ENCODE results near the gene ANKRD31.

Gene ANKRD31

GRCh38 chr5:75156585-75156984 lies 80.1 kb downstream of the ANKRD31 start:
- H3K27me3 ChIP-seq (ENCODE audit: insufficient read depth, low read length, poor library complexity, severe bottlenecking), result no peaks in the 10 kb centered on the region
- no peak overlapping the region for H3K4me2 ChIP-seq (ENCODE audit: low read depth, low read length, poor library complexity, severe bottlenecking)
- H3K9me3 ChIP-seq (ENCODE audit: insufficient read depth, low read depth, low read length), result peaks cover 22% of the 10 kb centered on the region
- H4K20me1 ChIP-seq (ENCODE audit: insufficient read depth, low read length, poor library complexity, severe bottlenecking), result no peaks in the 10 kb centered on the region
- H2AFZ ChIP-seq (ENCODE audit: low read length), result no peak overlapping the region
- H3F3A ChIP-seq (ENCODE audit: low read depth), result no peaks in the 10 kb centered on the region
- H3K4me3 ChIP-seq (ENCODE audit: low read length, poor library complexity, severe bottlenecking), result no peak overlapping the region
- H3K36me3 ChIP-seq (ENCODE audit: insufficient read depth, low read length), result no peaks in the 10 kb centered on the region
- TF ChIP-seq CTCF (conservative IDR thresholded peaks at IDR 0.05; ENCODE audit: low read length) (peak; percentile 56), EZH2phosphoT487 (IDR thresholded peaks at IDR 0.05; ENCODE audit: borderline replicate concordance) (no peak)
- no peaks in the 10 kb centered on the region for H3K79me2 ChIP-seq (ENCODE audit: insufficient read depth, low read length)
- H3K9me2 ChIP-seq (replicated peaks; ENCODE audit: low read depth, low read length), result no peaks in the 10 kb centered on the region
- H3K9ac ChIP-seq (ENCODE audit: low read depth, low read length, poor library complexity, severe bottlenecking), result no peak overlapping the region
- H3K4me1 ChIP-seq (ENCODE audit: insufficient read depth, low read length, poor library complexity, severe bottlenecking), result peaks cover 3% of the 10 kb centered on the region

GRCh38 chr5:75152860-75153259 lies 83.8 kb downstream of the ANKRD31 start:
- no peak for TF ChIP-seq EZH2phosphoT487 (IDR thresholded peaks at IDR 0.05; ENCODE audit: borderline replicate concordance)
- TF ChIP-seq CTCF (conservative IDR thresholded peaks at IDR 0.05; ENCODE audit: low read length), result no peak
- Histone ChIP-seq H3K27me3 (ENCODE audit: insufficient read depth, low read length, poor library complexity, severe bottlenecking) (no peaks in the 10 kb centered on the region), H3K79me2 (ENCODE audit: insufficient read depth, low read length) (no peaks in the 10 kb centered on the region), H3K9ac (ENCODE audit: low read depth, low read length, poor library complexity, severe bottlenecking) (no peak overlapping the region), H3K4me2 (ENCODE audit: low read depth, low read length, poor library complexity, severe bottlenecking) (no peak overlapping the region), H3K9me2 (replicated peaks; ENCODE audit: low read depth, low read length) (no peaks in the 10 kb centered on the region), H2AFZ (ENCODE audit: low read length) (no peak overlapping the region; the same call in 1 of the 2 replicates), H4K20me1 (ENCODE audit: insufficient read depth, low read length, poor library complexity, severe bottlenecking) (no peaks in the 10 kb centered on the region), H3K36me3 (ENCODE audit: insufficient read depth, low read length) (no peaks in the 10 kb centered on the region), H3F3A (ENCODE audit: low read depth) (peaks cover 11% of the 10 kb centered on the region), H3K9me3 (ENCODE audit: insufficient read depth, low read depth, low read length) (peaks cover 12% of the 10 kb centered on the region; the same call in 1 of the 2 replicates), H3K4me3 (ENCODE audit: low read length, poor library complexity, severe bottlenecking) (no peak overlapping the region), H3K4me1 (ENCODE audit: insufficient read depth, low read length, poor library complexity, severe bottlenecking) (peaks cover 25% of the 10 kb centered on the region)

GRCh38 chr5:75148051-75148450 lies 88.6 kb downstream of the ANKRD31 start:
- peaks cover 57% of the 10 kb centered on the region for H3K4me1 ChIP-seq (ENCODE audit: insufficient read depth, low read length, poor library complexity, severe bottlenecking)
- H3K79me2 ChIP-seq (ENCODE audit: insufficient read depth, low read length), result no peaks in the 10 kb centered on the region
- H4K20me1 ChIP-seq (ENCODE audit: insufficient read depth, low read length, poor library complexity, severe bottlenecking), result no peaks in the 10 kb centered on the region
- TF ChIP-seq CTCF (conservative IDR thresholded peaks at IDR 0.05; ENCODE audit: low read length), result no peak
- no peak for TF ChIP-seq EZH2phosphoT487 (IDR thresholded peaks at IDR 0.05; ENCODE audit: borderline replicate concordance)
- no peaks in the 10 kb centered on the region for H3K36me3 ChIP-seq (ENCODE audit: insufficient read depth, low read length)
- no peaks in the 10 kb centered on the region for H3K9me2 ChIP-seq (replicated peaks; ENCODE audit: low read depth, low read length)
- H3K9ac ChIP-seq (ENCODE audit: low read depth, low read length, poor library complexity, severe bottlenecking), result peak overlapping the region; percentile 68
- no peak overlapping the region for H2AFZ ChIP-seq (ENCODE audit: low read length)
- H3K4me3 ChIP-seq (ENCODE audit: low read length, poor library complexity, severe bottlenecking), result peak overlapping the region; percentile 55
- peaks cover 9% of the 10 kb centered on the region; the same call in 1 of the 2 replicates for H3K9me3 ChIP-seq (ENCODE audit: insufficient read depth, low read depth, low read length)
- H3F3A ChIP-seq (ENCODE audit: low read depth), result peaks cover 22% of the 10 kb centered on the region
- H3K27me3 ChIP-seq (ENCODE audit: insufficient read depth, low read length, poor library complexity, severe bottlenecking), result no peaks in the 10 kb centered on the region
- peak overlapping the region; percentile 80 for H3K4me2 ChIP-seq (ENCODE audit: low read depth, low read length, poor library complexity, severe bottlenecking)
